Astrocyte (in vitro differentiated cells and primary cell): ENCODE measurements around the gene ZNF592.

Source experiments
- CTCF ChIP-seq: IDR thresholded peaks from 2 replicates; pipeline ENCODE4 v1.5.1; 2011; ENCODE audit warnings: low read depth, mild to moderate bottlenecking, inconsistent platforms, low read length, moderate library complexity; ENCODE audit not compliant: insufficient read depth
- EZH2 ChIP-seq: IDR thresholded peaks from 2 replicates; pipeline ENCODE4 v1.6.1; 2012; ENCODE audit warnings: mild to moderate bottlenecking, low read length, inconsistent platforms; ENCODE audit not compliant: insufficient read depth

GRCh38 chr15:84715441-84716035 lies 32.9 kb upstream of the ZNF592 start:
- TF ChIP-seq CTCF (no peak), EZH2 (no peak)
